ENCODE results near the gene MINDY4B. TPM values are rescaled to one million over a fixed set of nuclear protein-coding genes. Genes with fewer than 3 reads are reported as not detected.

MINDY4B gene
- total and polyA plus RNA-seq, 4 donors: not detected

- no peak overlapping the region for H3K9ac ChIP-seq (ENCODE audit: low read depth in 1 of 2, low read length in 2 of 2)
- H3K4me3 ChIP-seq (ENCODE audit: low read depth in 1 of 3, low read length in 3 of 3): no peak overlapping the region
- WGBS: 86% methylated on average over 4 of the region's 4 CpGs
- DNase-seq (ENCODE audit: low spot score): no peak
- no peaks in the 10 kb centered on the region for H3K36me3 ChIP-seq (ENCODE audit: control insufficient read depth in 4 of 4, insufficient read depth in 3 of 4, low read depth in 1 of 4, low read length in 3 of 4)
- TF ChIP-seq RXRA (IDR thresholded peaks at IDR 0.05) (no peak), TAF1 (conservative IDR thresholded peaks at IDR 0.05) (no peak), NR2F2 (IDR thresholded peaks at IDR 0.05) (no peak), EGR1 (IDR thresholded peaks at IDR 0.05; ENCODE audit: low read depth in 2 of 2) (no peak)
- no peaks in the 10 kb centered on the region for H3K4me1 ChIP-seq (ENCODE audit: control insufficient read depth in 4 of 4, insufficient read depth in 4 of 4, low read length in 3 of 4)
- H3K27ac ChIP-seq (ENCODE audit: low read depth in 1 of 2, low read length in 2 of 2): no peak overlapping the region
- no peaks in the 10 kb centered on the region for H3K27me3 ChIP-seq (ENCODE audit: control insufficient read depth in 4 of 4, insufficient read depth in 4 of 4, low read length in 3 of 4)
- no peaks in the 10 kb centered on the region for H3K9me3 ChIP-seq (ENCODE audit: control insufficient read depth in 4 of 4, low read length in 3 of 4)
Measured at GRCh38 chr3:150921209-150921608, 16.0 kb upstream of the MINDY4B start.

DNA sequence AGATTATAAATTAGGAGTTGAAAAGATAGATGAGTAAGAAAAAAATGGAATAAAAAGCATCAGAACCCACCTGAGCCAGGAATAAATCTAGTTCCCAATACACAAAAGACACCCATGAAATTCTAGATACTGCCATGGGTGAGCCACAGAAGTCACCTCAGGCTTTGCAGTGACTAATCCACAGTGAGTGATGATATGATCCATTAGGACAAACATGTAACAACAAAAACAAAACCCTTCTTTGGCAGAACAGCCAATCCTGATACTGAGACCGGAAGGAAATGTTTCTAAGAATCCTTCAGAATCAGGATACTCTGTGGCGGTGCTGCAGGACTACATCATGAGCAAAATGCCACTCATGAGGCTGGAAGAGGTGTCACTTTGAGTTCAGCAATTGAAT is 15.0 kb upstream of the MINDY4B start:
- 84% methylated on average over 2 of the region's 2 CpGs for WGBS
- Histone ChIP-seq H3K9ac (ENCODE audit: low read depth in 1 of 2, low read length in 2 of 2) (no peak overlapping the region), H3K4me1 (ENCODE audit: control insufficient read depth in 4 of 4, insufficient read depth in 4 of 4, low read length in 3 of 4) (no peaks in the 10 kb centered on the region), H3K9me3 (ENCODE audit: control insufficient read depth in 4 of 4, low read length in 3 of 4) (no peaks in the 10 kb centered on the region), H3K4me3 (ENCODE audit: low read depth in 1 of 3, low read length in 3 of 3) (no peak overlapping the region), H3K27me3 (ENCODE audit: control insufficient read depth in 4 of 4, insufficient read depth in 4 of 4, low read length in 3 of 4) (no peaks in the 10 kb centered on the region), H3K27ac (ENCODE audit: low read depth in 1 of 2, low read length in 2 of 2) (no peak overlapping the region), H3K36me3 (ENCODE audit: control insufficient read depth in 4 of 4, insufficient read depth in 3 of 4, low read depth in 1 of 4, low read length in 3 of 4) (no peaks in the 10 kb centered on the region)
- TF ChIP-seq EGR1 (IDR thresholded peaks at IDR 0.05; ENCODE audit: low read depth in 2 of 2) (no peak), HNF4A (conservative IDR thresholded peaks at IDR 0.05) (no peak), SP1 (IDR thresholded peaks at IDR 0.05) (no peak), YY1 (IDR thresholded peaks at IDR 0.05) (no peak), TAF1 (conservative IDR thresholded peaks at IDR 0.05) (no peak), HNF4G (IDR thresholded peaks at IDR 0.05) (no peak), REST (IDR thresholded peaks at IDR 0.05) (no peak), GABPA (IDR thresholded peaks at IDR 0.05 in 1 of 2, conservative IDR thresholded peaks at IDR 0.05 in 1 of 2) (no peak), FOXA1 (IDR thresholded peaks at IDR 0.05) (no peak), NR2F2 (IDR thresholded peaks at IDR 0.05) (no peak), RXRA (IDR thresholded peaks at IDR 0.05) (no peak), FOXA2 (IDR thresholded peaks at IDR 0.05) (no peak), JUND (IDR thresholded peaks at IDR 0.05) (no peak), RAD21 (IDR thresholded peaks at IDR 0.05) (no peak), CTCF (IDR thresholded peaks at IDR 0.05; ENCODE audit: low read depth, low read length, missing input control) (no peak)
- TF ChIP-seq, protein P1, sequence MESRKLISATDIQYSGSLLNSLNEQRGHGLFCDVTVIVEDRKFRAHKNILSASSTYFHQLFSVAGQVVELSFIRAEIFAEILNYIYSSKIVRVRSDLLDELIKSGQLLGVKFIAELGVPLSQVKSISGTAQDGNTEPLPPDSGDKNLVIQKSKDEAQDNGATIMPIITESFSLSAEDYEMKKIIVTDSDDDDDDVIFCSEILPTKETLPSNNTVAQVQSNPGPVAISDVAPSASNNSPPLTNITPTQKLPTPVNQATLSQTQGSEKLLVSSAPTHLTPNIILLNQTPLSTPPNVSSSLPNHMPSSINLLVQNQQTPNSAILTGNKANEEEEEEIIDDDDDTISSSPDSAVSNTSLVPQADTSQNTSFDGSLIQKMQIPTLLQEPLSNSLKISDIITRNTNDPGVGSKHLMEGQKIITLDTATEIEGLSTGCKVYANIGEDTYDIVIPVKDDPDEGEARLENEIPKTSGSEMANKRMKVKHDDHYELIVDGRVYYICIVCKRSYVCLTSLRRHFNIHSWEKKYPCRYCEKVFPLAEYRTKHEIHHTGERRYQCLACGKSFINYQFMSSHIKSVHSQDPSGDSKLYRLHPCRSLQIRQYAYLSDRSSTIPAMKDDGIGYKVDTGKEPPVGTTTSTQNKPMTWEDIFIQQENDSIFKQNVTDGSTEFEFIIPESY (IDR thresholded peaks at IDR 0.05): no peak
- TF ChIP-seq, protein P2, sequence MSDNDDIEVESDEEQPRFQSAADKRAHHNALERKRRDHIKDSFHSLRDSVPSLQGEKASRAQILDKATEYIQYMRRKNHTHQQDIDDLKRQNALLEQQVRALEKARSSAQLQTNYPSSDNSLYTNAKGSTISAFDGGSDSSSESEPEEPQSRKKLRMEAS (IDR thresholded peaks at IDR 0.05): no peak
- TF ChIP-seq, protein P3, sequence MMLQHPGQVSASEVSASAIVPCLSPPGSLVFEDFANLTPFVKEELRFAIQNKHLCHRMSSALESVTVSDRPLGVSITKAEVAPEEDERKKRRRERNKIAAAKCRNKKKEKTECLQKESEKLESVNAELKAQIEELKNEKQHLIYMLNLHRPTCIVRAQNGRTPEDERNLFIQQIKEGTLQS (IDR thresholded peaks at IDR 0.05): no peak
- DNase-seq (ENCODE audit: low spot score): no peak
